Brain microvascular endothelial cell (primary cell): ENCODE data around the gene KLHL35.

Source experiments
- DNase-seq: peaks from one replicate; pipeline ENCODE4 v3.0.0-alpha.2; 2020
- H3K27ac ChIP-seq: fragments of 250-450 bp; sonication (Bioruptor Pico); 2 replicates; pipeline ENCODE4 v1.5.1; 2020; ENCODE audit warnings: mild to moderate bottlenecking, moderate library complexity
- H3K27me3 ChIP-seq: fragments of 250-450 bp; sonication (Bioruptor Pico); replicated peaks from 2 replicates; pipeline ENCODE4 v1.5.1; 2020; ENCODE audit warnings: mild to moderate bottlenecking
- H3K36me3 ChIP-seq: fragments of 250-450 bp; sonication (Bioruptor Pico); replicated peaks from 2 replicates; pipeline ENCODE4 v1.5.1; 2020; ENCODE audit warnings: mild to moderate bottlenecking
- H3K4me3 ChIP-seq: 2 replicates; pipeline ENCODE4 v1.5.1; 2011; ENCODE audit warnings: low read depth, mild to moderate bottlenecking, control low read depth, low read length, moderate library complexity
- in situ Hi-C: cut with HindIII; loops from 2 replicates; pipeline ENCODE4 v1.10.0; 2017; ENCODE audit warnings: low sequenced_read_pairs, low pct_ligation_motif_present
- TF ChIP-seq, protein P1 (sequence below): IDR thresholded peaks from 2 replicates; pipeline ENCODE4 v1.5.1; 2011; ENCODE audit warnings: low read depth, mild to moderate bottlenecking, moderate library complexity, low read length, control low read depth, inconsistent platforms; ENCODE audit errors: missing control alignments

KLHL35 gene

DNA sequence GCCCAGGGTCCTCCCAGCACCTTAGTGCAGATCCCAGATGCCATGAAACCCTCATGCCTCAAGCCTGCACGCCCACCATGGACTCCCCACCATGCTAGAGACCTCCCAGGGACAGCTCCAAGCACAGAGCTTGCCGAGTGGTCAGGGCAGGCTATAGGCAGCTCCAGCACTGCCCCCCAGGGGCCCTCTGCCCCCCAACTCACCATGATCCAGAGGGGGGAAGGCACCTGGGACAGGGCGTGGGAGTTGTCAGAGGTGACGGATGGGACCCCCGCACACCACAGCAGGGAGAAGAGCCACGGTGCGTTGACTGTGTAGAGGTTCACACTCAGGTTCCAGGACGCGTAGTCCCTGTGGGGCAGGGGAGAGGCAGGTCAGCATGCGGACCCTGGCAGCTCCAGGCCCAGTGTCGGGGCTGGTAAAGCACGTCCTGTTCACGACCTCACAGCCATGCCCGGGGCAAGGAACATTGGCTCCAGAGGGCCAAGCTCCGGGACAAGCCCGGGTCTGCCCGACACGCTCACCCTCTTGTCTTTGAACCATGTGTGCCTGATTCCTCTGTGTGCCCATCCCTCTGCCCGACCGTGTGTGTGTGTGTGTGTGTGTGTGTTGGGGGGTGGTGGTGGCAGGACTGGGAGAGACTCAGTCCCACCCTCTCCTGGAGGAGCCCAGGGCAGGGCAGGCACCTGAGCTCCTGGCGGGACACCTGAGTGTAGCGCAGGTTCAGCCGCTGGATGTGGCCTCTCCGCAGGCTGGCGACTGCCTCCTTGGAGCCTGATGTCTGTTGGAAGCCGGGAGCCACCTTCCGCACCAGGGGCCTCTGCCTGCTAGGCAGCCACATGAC, 8.2 kb upstream of the KLHL35 start:
- in situ Hi-C loops = loop anchor here (10.0 kb wide), 1 partner anchor 74 kb away; no protein-coding TSS in a partner anchor
- no peaks in the 10 kb centered on the region for H3K36me3 ChIP-seq
- TF ChIP-seq, protein P1, sequence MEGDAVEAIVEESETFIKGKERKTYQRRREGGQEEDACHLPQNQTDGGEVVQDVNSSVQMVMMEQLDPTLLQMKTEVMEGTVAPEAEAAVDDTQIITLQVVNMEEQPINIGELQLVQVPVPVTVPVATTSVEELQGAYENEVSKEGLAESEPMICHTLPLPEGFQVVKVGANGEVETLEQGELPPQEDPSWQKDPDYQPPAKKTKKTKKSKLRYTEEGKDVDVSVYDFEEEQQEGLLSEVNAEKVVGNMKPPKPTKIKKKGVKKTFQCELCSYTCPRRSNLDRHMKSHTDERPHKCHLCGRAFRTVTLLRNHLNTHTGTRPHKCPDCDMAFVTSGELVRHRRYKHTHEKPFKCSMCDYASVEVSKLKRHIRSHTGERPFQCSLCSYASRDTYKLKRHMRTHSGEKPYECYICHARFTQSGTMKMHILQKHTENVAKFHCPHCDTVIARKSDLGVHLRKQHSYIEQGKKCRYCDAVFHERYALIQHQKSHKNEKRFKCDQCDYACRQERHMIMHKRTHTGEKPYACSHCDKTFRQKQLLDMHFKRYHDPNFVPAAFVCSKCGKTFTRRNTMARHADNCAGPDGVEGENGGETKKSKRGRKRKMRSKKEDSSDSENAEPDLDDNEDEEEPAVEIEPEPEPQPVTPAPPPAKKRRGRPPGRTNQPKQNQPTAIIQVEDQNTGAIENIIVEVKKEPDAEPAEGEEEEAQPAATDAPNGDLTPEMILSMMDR = no peak
- H3K27ac ChIP-seq = no peak overlapping the region
- H3K27me3 ChIP-seq = no peaks in the 10 kb centered on the region
- H3K4me3 ChIP-seq = no peak overlapping the region
- no peak for DNase-seq

DNA sequence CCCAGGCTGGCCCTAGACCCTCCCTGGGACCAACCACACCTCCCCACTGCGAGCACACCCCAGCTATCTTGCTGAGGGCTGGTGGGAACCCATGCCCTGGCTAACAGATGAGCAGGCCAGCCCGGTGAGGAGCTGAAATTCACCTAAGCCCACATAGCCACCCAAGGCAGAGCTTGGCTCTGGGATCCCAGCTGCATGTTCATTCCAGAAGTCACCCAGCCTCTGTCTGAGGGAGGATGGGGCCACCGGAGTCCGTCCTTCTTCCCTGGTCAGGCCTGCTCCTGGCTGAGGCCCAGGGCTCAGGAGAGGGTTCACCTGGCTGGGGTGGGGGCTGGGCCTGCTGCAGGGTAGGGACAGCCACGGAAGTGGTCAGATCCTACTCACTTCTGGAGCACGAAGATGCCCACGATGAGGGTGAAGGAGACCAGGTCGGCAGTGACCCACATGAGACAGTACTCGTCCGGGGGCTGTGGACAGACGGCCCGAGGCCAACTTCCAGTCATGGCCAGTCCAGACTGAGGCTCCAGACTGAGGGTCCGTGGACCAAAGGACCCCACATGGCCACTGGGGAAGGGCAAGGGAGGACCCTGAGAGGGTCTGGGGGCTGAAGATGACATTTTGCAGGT, 6.6 kb upstream of the KLHL35 start:
- in situ Hi-C loops = loop anchor here (10.0 kb wide), 1 partner anchor 75 kb away; no protein-coding TSS in a partner anchor
- no peak for DNase-seq
- H3K27me3 ChIP-seq = no peaks in the 10 kb centered on the region
- H3K27ac ChIP-seq = no peak overlapping the region
- no peaks in the 10 kb centered on the region for H3K36me3 ChIP-seq
- H3K4me3 ChIP-seq = no peak overlapping the region
- TF ChIP-seq, protein P1 = no peak

DNA sequence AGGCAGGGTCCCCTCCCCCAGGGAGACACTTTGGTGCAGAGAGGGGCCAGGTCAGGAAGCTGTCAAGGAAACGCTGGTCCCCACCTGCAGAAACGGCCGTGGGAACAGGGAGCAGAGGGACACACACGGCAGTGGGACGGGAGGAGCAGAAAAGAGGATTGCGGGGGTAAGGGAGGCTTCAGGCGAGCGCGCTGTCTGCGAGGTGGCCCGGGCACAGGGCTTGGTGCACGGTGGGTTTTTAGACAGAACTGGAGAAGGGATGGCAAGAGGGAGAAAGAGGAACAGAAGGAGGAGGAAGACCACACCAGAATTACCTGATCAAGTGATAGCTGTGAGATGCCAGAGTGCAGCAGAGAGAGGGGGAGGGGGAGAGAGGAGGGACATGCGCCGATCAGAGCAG, 6.0 kb upstream of the KLHL35 start:
- in situ Hi-C loops = no loop called here
- TF ChIP-seq, protein P1 = no peak
- no peaks in the 10 kb centered on the region for H3K27me3 ChIP-seq
- no peak overlapping the region for H3K4me3 ChIP-seq
- DNase-seq = no peak
- no peak overlapping the region for H3K27ac ChIP-seq
- H3K36me3 ChIP-seq = no peaks in the 10 kb centered on the region

GRCh38 chr11:75437966-75438659, 5.1 kb upstream of the KLHL35 start:
- no peak overlapping the region for H3K27ac ChIP-seq
- H3K36me3 ChIP-seq = no peaks in the 10 kb centered on the region
- in situ Hi-C loops = no loop called here
- H3K27me3 ChIP-seq = peaks cover 1% of the 10 kb centered on the region
- no peak for DNase-seq
- TF ChIP-seq, protein P1 = no peak
- H3K4me3 ChIP-seq = no peak overlapping the region

DNA sequence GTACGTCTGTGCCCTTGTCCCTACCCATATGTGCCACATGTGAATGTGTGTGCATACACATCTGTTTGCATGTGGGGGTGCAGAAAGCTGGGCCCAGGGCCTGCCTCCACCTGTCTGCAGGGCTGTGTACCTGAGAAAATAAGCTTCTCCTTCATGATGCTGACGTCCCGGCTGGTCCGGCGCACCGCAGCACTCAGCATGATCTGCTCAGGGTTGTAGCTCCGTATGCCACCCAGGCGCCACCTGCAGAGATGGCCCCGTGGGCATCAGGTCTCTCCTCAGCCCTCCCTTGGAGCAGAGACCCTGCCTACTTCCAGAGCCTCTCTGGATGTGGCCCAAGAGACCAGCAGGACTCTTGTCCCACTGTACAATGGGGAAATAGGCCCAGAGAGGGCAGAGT, 3.8 kb upstream of the KLHL35 start:
- H3K36me3 ChIP-seq = no peaks in the 10 kb centered on the region
- TF ChIP-seq, protein P1 = no peak
- DNase-seq = no peak
- in situ Hi-C loops = no loop called here
- no peak overlapping the region for H3K27ac ChIP-seq
- no peak overlapping the region for H3K4me3 ChIP-seq
- peaks cover 14% of the 10 kb centered on the region for H3K27me3 ChIP-seq
